PC-3 (cell line): Measurements from ENCODE around the gene CPT1C. TPM values are rescaled to one million over a fixed set of nuclear protein-coding genes. Genes with fewer than 3 reads are reported as not detected.

Experiments
- ATAC-seq: fragments of 200-7000 bp; cut with Tn5 transposase; 2 replicates; pipeline ENCODE4 v1.9.1; 2020; ENCODE audit warnings: mild to moderate bottlenecking, moderate library complexity
- BruUV-seq: library from RNA; stranded (reverse); fragments of 400-500 nt; replicated peaks from 2 replicates; lab custom pipeline; 2021; lab: Mats Ljungman, UMichigan
- CTCF ChIA-PET: fragments of 300-600 bp; sonication (Branson Sonifier 250); formaldehyde crosslinking; loops from one replicate; lab custom pipeline; 2022; ENCODE audit warnings: antibody characterized with exemption; lab: Charles Lee
- POLR2A ChIA-PET: fragments of 300-600 bp; sonication (Branson Sonifier 250); formaldehyde crosslinking; loops from one replicate; lab custom pipeline; 2022; ENCODE audit warnings: antibody characterized with exemption; ENCODE audit not compliant: unreplicated experiment; lab: Charles Lee
- DNase-seq: peaks from one replicate; pipeline ENCODE4 v3.0.0-alpha.2; 2015
- H2AFZ ChIP-seq: fragments of 300-600 bp; sonication (generic); 2 replicates; pipeline ENCODE4 v1.6.0; 2016; ENCODE audit warnings: antibody characterized with exemption, low read length
- H3F3A ChIP-seq: fragments of 300-600 bp; sonication (generic); one replicate; pipeline ENCODE4 v1.6.0; 2017; ENCODE audit warnings: antibody characterized with exemption, low read length, control low read depth, mild to moderate bottlenecking; ENCODE audit not compliant: unreplicated experiment
- H3K27ac ChIP-seq: fragments of 300-600 bp; sonication (generic); 2 replicates; pipeline ENCODE4 v1.5.1; 2016; ENCODE audit warnings: mild to moderate bottlenecking, low read length
- H3K27me3 ChIP-seq: fragments of 300-600 bp; sonication (generic); 2 replicates; pipeline ENCODE4 v1.6.1; 2016; ENCODE audit warnings: low read length, mixed read lengths
- H3K36me3 ChIP-seq: fragments of 300-600 bp; sonication (generic); 2 replicates; pipeline ENCODE4 v1.6.1; 2016; ENCODE audit warnings: low read depth, mixed run types, low read length, mixed read lengths
- H3K4me1 ChIP-seq: fragments of 300-600 bp; sonication (generic); 2 replicates; pipeline ENCODE4 v1.5.1; 2016; ENCODE audit warnings: low read length; ENCODE audit not compliant: insufficient read depth
- H3K4me2 ChIP-seq: fragments of 300-600 bp; sonication (generic); 2 replicates; pipeline ENCODE4 v1.6.0; 2016; ENCODE audit warnings: low read length
- H3K4me3 ChIP-seq: fragments of 300-600 bp; sonication (generic); 2 replicates; pipeline ENCODE4 v1.5.1; 2016; ENCODE audit warnings: mild to moderate bottlenecking, low read length, mixed read lengths
- H3K79me2 ChIP-seq: fragments of 300-600 bp; sonication (generic); 2 replicates; pipeline ENCODE4 v1.6.1; 2017; ENCODE audit warnings: low read length, mixed read lengths
- H3K9ac ChIP-seq: fragments of 300-600 bp; sonication (generic); 2 replicates; pipeline ENCODE4 v1.6.0; 2016; ENCODE audit warnings: mild to moderate bottlenecking, low read length
- H3K9me2 ChIP-seq: fragments of 300-600 bp; sonication (generic); replicated peaks from 2 replicates; pipeline ENCODE4 v1.6.1; 2016; ENCODE audit warnings: mixed run types, low read length, mixed read lengths
- H3K9me3 ChIP-seq: fragments of 300-600 bp; sonication (generic); 2 replicates; pipeline ENCODE4 v1.6.1; 2016; ENCODE audit warnings: low read length, mixed read lengths
- H4K20me1 ChIP-seq: fragments of 300-600 bp; sonication (generic); 2 replicates; pipeline ENCODE4 v1.6.1; 2016; ENCODE audit warnings: low read length, mixed read lengths
- CTCF ChIP-seq: fragments of 300-600 bp; sonication (generic); conservative IDR thresholded peaks from 2 replicates; pipeline ENCODE4 v1.5.1; 2017; ENCODE audit warnings: antibody characterized with exemption, low read depth, mild to moderate bottlenecking, low read length
- EZH2 ChIP-seq: fragments of 300-600 bp; sonication (generic); IDR thresholded peaks from one replicate; pipeline ENCODE4 v1.6.1; 2017; ENCODE audit warnings: antibody characterized with exemption, mild to moderate bottlenecking, low read length; ENCODE audit not compliant: unreplicated experiment
- EZH2phosphoT487 ChIP-seq: fragments of 300-600 bp; sonication (generic); IDR thresholded peaks from 2 replicates; pipeline ENCODE4 v1.6.1; 2018; ENCODE audit warnings: mild to moderate bottlenecking, antibody characterized with exemption, low read length, borderline replicate concordance
- intact Hi-C: fragments of 100-400 bp; cut with micrococcal nuclease; formaldehyde crosslinking; loops from 2 replicates; pipeline ENCODE4 v1.9.0; 2023
- total RNA-seq: library from RNA; depleted of rRNA; stranded (reverse); fragments of >200 nt; gene quantifications from 2 replicates; pipeline ENCODE4 v1.2.3, GENCODE V29; 2014

The CPT1C gene
- total RNA-seq, 1 experiment from 2014 or later = 11.5 TPM

DNA sequence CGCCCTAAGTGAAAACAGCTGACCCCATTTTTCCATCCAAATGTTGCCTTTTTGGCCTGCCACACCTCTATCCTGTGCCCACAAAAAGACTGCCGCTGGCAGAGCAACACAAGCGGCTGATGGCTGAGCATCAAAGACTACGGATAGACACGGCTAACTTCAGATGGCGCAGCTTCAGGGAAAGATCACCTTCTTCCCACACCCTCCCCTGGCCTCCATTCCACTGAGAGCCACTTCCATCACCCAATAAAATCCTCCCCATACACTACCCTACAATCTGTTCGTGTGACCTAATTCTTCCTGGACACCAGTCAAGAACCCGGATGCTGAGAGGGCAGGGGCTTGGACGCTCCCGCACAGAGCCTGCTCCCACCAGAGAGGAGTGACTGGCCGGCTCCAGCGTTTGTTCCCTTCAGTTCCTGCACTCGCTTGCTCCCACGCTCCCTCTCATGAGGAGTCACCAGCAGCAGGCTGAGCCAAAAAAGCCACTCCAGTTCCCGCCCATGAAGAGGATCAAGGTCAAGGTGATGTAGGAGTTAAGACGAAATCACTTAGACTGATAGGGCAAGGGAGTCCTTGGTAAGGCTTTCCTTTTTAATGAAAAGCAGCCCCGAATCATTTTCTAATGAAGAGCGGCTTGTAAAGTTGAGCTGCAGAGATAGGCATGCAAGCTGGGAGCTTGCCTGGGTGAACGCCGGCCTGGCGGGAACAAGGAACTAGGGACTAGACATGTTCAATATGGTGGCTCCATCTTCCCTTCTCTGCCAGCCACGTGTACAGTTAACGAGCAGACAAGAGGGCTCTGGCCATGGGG lies 36.5 kb downstream of the CPT1C start:
- H4K20me1 ChIP-seq = no peaks in the 10 kb centered on the region
- no peak for ATAC-seq
- no peak for TF ChIP-seq CTCF
- TF ChIP-seq EZH2 = no peak
- TF ChIP-seq EZH2phosphoT487 = no peak
- ChIA-PET POLR2A (interaction anchor here (0.6 kb wide), 1 partner anchor 48 kb away, joined by 10 read pairs; no protein-coding TSS in a partner anchor), CTCF (no interaction called here)
- no peak overlapping the region for H2AFZ ChIP-seq
- no peak overlapping the region for H3K4me2 ChIP-seq
- H3K9me2 ChIP-seq = no peaks in the 10 kb centered on the region
- no peaks in the 10 kb centered on the region for H3K36me3 ChIP-seq
- no peaks in the 10 kb centered on the region for H3K79me2 ChIP-seq
- peaks cover 5% of the 10 kb centered on the region for H3K4me1 ChIP-seq
- no peak for DNase-seq
- no peak overlapping the region for H3K9ac ChIP-seq
- no peak overlapping the region for H3K4me3 ChIP-seq
- H3F3A ChIP-seq = no peaks in the 10 kb centered on the region
- intact Hi-C loops = no loop called here
- H3K27ac ChIP-seq = no peak overlapping the region
- H3K9me3 ChIP-seq = no peaks in the 10 kb centered on the region
- H3K27me3 ChIP-seq = no peaks in the 10 kb centered on the region
- BruUV-seq = no TSS peak

DNA sequence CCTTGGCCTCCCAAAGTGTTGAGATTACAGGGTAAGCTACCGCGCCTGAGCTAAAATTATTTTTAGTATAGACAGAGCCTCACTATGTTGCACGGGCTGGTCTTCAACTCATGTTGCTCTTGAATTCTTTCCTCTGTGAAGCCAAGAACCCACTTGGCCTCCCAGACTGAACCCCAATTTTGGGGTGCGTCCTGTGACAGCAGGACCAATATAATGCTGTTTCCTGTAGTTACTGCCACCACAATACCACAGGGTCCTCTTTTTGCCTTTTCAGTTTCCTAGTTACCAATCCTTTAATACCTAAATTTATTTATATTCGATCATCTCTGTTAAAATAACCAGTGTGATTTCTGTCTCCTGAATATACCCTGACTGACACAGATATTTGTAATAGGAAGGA lies 39.2 kb downstream of the CPT1C start:
- no peak overlapping the region for H3K27ac ChIP-seq
- no peak for TF ChIP-seq CTCF
- no peak for TF ChIP-seq EZH2
- TF ChIP-seq EZH2phosphoT487 = no peak
- no peak overlapping the region for H3K4me3 ChIP-seq
- no peaks in the 10 kb centered on the region for H3F3A ChIP-seq
- intact Hi-C loops = no loop called here
- H3K4me1 ChIP-seq = no peaks in the 10 kb centered on the region
- DNase-seq (no peak), ATAC-seq (no peak)
- no TSS peak for BruUV-seq
- no peaks in the 10 kb centered on the region for H3K27me3 ChIP-seq
- no peak overlapping the region for H3K4me2 ChIP-seq
- no peaks in the 10 kb centered on the region for H3K79me2 ChIP-seq
- no peaks in the 10 kb centered on the region for H3K9me3 ChIP-seq
- H3K36me3 ChIP-seq = no peaks in the 10 kb centered on the region
- H2AFZ ChIP-seq = no peak overlapping the region
- no peak overlapping the region for H3K9ac ChIP-seq
- POLR2A ChIA-PET = interaction anchor here (0.6 to 0.7 kb wide), 3 partner anchors 13 to 164 kb away, joined by 3 to 4 read pairs (median 3); no protein-coding TSS in a partner anchor
- H3K9me2 ChIP-seq = no peaks in the 10 kb centered on the region
- CTCF ChIA-PET = no interaction called here
- H4K20me1 ChIP-seq = no peaks in the 10 kb centered on the region

DNA sequence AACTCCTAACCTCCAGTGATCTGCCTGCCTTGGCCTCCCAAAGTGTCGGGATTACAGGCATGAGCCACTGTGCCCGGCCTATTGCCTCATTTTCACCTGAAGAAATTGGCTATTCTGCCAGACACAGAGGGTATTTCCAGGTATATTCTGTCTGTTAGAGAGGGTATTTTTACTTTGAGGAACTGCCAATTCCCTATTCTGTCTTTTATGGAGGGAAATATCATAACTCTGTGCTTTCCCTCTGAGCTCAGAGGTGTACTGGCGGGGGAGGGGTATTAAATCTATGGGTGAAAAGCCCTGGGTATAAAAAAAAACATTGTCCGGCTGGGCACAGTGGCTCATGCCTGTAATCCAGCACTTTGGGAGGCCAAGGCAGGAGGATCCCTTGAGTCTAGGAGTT lies 47.4 kb downstream of the CPT1C start:
- BruUV-seq = no TSS peak
- intact Hi-C loops = no loop called here

More for the DNA sequence above, 47.4 kb downstream of the CPT1C start:
- no peaks in the 10 kb centered on the region for H3K9me3 ChIP-seq
- no peaks in the 10 kb centered on the region for H3K36me3 ChIP-seq
- ChIA-PET CTCF (no interaction called here), POLR2A (no interaction called here)
- no peaks in the 10 kb centered on the region for H3F3A ChIP-seq
- H3K4me3 ChIP-seq = no peak overlapping the region
- H2AFZ ChIP-seq = no peak overlapping the region
- DNase-seq (no peak), ATAC-seq (no peak)
- H3K27me3 ChIP-seq = no peaks in the 10 kb centered on the region
- no peaks in the 10 kb centered on the region for H3K79me2 ChIP-seq
- no peaks in the 10 kb centered on the region for H3K9me2 ChIP-seq
- H3K4me2 ChIP-seq = no peak overlapping the region
- H4K20me1 ChIP-seq = no peaks in the 10 kb centered on the region
- H3K4me1 ChIP-seq = no peaks in the 10 kb centered on the region
- no peak overlapping the region for H3K9ac ChIP-seq
- TF ChIP-seq EZH2 (no peak), CTCF (no peak), EZH2phosphoT487 (no peak)
- no peak overlapping the region for H3K27ac ChIP-seq
